GM19468 (cell line): ENCODE results near the gene WWOX.
"Not testable (repeated sequence)": the region's sequence is repeated elsewhere in the genome, so short reads cannot be mapped to it uniquely, and the experiment has no call there.

Source experiments
- ATAC-seq: cut with Tn5 transposase; IDR thresholded peaks from one replicate; pipeline ENCODE4 v1.9.1; 2021; ENCODE audit warnings: mild to moderate bottlenecking, moderate library complexity, moderate number of reproducible peaks; ENCODE audit not compliant: unreplicated experiment; ENCODE audit errors: extremely low read depth

Gene WWOX

DNA sequence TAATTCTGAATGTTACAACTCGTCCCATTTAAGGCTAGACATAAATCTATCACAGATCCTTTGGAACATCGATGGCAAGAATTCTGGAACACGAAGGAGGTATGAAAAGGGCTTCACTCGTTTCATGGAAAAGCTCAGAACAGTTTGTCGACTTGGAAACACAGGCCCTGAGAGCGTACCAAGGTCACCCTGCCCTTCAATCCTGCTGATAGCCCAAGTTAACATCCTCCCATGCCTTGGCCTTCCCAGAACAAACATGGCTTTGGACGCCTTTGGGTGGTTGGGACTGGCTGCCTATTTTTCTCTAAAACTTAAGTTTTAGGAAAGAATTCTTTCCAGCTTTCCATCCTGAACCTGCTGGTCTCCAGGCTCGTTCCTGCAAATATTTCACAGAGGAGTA is 1105.0 kb downstream of the WWOX start:
- no peak for ATAC-seq

DNA sequence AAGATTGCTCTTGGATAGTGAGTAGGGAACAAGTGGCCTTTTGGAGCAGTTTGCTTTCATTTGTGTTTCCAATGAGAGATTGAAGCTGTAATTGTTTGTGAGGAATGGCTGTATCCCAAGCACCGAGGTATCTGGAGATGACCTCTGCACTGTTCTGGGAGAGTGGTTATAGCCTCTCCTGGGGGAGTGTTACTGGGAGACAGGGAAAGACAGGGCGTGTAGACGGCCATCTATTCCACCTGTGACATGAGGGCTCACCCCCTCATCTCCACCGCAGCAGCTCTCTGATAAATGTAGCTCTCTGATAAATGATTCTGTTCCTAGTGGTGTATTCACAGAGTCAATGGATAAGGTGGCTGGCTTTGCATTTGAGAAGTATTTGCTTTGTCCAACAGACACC is 1107.4 kb downstream of the WWOX start:
- no peak for ATAC-seq

DNA sequence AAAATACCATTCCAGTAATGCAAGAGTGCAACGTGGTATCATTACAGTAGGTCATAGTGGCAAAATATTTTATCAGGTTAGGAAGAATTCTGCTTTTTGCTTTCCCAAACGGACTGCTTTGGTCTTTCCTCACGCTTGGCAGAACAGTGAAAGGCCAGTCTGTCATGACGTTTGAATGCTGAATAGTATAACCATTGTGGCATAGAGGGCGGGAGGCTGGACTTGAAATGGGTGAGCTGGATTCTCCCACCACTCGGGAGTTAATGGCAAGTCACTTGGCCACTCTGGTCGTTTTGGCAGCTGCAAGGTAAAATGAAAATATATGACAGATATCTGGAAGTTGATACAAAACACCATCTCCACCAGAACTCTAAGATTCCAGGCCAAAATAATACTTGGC is 1109.9 kb downstream of the WWOX start:
- ATAC-seq: no peak

DNA sequence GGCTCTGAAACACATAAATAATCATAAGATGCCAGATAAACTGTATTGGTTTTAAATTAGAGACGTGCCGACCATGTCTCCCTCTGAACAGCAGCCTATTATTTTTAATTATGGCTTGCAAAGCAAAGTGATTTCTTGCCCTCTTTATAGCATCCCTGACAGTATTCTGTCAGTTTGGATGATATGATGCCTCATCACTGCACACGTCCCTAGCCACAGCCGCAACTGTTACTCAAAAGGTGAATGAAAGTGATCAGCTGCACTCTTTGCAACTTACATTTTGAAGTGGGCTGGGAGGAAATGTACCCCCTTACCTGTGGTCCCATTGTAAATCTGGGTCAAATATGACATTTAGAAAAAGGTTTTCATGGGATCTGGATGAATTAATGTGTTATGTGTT is 1111.2 kb downstream of the WWOX start:
- ATAC-seq: no peak

DNA sequence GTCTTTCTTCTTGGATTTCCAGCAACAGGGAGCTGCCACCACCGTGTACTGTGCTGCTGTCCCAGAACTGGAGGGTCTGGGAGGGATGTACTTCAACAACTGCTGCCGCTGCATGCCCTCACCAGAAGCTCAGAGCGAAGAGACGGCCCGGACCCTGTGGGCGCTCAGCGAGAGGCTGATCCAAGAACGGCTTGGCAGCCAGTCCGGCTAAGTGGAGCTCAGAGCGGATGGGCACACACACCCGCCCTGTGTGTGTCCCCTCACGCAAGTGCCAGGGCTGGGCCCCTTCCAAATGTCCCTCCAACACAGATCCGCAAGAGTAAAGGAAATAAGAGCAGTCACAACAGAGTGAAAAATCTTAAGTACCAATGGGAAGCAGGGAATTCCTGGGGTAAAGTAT is 1112.1 kb downstream of the WWOX start:
- ATAC-seq: no peak

DNA sequence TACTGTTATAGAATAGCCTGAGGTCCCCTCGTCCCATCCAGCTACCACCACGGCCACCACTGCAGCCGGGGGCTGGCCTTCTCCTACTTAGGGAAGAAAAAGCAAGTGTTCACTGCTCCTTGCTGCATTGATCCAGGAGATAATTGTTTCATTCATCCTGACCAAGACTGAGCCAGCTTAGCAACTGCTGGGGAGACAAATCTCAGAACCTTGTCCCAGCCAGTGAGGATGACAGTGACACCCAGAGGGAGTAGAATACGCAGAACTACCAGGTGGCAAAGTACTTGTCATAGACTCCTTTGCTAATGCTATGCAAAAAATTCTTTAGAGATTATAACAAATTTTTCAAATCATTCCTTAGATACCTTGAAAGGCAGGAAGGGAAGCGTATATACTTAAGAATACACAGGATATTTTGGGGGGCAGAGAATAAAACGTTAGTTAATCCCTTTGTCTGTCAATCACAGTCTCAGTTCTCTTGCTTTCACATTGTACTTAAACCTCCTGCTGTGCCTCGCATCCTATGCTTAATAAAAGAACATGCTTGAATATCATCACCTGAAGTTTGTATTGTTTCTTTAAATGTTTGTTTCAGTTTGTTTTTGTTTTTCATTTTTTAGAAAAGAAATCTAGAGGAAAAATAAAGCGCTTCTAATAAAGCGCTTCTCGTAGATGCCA is 1112.8 kb downstream of the WWOX start:
- ATAC-seq: no peak

DNA sequence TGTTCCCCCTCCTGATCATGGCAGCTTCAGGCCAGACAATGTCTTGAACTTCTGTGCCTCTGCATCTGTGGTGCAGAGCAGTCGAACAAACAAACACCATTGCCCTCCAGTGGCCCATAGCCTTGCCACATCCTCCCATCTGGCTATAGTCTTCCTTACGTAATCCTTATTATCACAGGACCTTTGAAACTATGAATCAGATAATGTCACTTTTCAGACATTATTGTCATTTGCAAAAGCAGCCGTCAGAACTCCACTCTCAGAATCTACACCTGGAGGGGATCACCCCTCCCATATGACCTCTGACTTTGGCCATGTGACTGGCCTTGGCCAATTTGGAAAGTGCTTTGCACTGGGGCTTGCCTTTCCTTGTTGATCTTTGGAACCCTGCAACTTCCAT is 1113.8 kb downstream of the WWOX start:
- ATAC-seq: no peak

DNA sequence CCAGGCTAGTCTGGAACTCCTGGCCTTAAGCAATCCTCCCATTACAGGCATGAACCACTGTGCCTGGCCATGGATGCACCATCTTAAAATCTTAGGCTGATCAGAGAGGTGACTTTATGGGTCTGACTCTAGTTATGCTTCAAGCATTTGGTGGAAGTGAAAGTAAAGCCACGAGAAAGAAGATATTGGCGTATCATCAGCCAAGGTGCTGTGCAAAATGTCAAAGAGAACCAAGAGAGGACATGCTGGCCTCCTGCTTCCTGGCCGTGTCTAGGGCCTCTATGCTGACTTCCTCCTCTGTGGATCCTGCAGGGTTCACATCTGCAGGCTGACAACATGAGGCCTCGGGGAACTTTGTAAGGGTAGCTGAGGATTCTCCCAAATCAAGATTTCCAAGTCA is 1115.8 kb downstream of the WWOX start:
- ATAC-seq: no peak

DNA sequence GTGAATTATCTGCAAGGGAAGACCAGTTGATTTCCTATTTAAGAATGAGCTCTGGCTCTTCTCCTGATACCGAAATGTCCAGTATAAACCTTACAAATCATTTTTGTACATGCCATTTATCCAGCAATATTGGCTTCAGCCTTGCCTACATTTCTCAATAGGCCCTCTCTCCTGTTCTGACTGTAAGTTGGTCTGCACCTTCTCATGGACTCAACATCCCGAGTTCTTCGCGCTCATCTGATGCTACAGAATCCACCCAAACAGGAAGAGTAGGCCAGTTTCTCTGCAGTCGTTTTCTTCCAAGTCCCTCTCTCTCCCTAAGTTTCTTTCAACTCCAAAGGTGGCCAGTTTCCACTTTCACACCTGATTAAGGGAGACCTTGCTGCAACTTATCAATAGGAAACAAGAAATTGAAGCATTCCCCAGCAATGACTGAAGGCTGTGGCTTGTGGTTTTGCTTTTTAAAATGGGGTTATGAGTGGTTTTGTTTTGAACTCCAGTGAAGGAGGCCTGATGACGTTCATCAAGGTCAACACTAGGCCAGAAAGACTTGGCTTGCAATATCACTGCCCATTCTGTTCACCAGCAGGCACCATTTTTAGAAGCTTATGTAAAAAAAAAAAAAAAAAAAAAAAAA is 1118.0 kb downstream of the WWOX start:
- no peak for ATAC-seq

DNA sequence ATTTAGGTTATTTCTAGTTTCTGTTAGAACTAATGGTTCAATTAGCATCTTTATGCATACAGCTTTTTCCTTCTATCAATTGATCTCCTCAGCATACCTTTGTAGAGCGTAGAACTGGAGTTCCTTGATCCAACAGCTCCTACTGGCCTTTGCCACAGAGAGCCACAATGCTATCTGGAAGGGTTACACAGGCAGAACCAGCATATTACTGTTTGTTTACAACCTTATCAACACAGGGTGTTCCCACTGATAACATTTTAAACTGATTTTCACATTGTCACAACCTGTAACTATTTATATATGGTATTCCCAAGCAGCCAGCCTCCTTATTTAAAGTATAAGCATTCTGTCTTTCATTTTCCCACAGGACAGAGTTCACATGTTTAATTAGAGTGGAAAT is 1118.9 kb downstream of the WWOX start:
- no peak for ATAC-seq

DNA sequence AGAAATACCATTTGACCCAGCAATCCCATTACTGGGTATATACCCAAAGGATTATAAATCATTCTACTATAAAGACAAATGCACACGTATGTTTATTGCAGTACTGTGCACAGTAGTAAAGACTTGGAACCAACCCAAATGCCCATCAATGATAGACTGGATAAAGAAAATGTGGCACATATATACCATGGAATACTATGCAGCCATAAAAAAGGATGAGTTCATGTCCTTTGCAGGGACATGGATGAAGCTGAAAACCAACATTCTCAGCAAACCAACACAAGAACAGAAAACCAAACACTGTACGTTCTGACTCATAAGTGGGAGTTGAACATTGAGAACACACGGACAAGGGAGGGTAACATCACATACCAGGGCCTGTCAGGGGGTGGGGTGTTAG is 1126.5 kb downstream of the WWOX start:
- not testable (repeated sequence) for ATAC-seq

DNA sequence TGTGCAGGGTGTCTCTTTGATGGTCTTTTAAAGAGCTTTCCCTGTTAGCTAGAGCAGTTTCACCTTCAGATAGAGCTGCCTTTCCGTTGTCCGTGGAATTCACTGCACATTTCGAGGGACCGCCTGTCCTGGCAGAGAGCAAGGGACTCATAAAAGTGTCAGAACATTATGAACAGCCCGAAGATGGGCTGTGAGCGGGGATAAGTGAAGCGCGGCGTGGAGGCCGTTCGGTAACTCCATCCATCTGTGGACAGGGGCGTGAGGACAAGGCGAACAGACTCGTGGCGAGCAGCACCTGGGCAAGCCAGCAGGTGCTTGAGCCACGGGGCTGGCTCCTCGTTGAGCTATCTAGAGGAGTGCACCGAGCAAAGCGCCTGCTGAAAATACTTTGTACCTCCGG is 1129.9 kb downstream of the WWOX start:
- ATAC-seq: no peak

DNA sequence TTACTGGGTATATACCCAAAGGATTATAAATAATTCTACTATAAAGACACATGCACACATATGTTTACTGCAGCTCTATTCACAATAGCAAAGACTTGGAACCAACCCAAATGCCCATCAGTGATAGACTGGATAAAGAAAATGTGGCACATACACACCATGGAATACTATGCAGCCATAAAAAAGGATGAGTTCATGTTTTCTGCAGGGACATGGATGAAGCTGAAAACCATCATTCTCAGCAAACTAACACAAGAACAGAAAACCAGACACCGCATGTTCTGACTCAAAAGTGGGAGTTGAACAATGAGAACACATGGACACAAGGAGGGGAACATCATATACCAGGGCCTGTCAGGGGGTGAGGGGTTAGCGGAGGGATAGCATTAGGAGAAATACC is 1146.2 kb downstream of the WWOX start:
- ATAC-seq: not testable (repeated sequence)

DNA sequence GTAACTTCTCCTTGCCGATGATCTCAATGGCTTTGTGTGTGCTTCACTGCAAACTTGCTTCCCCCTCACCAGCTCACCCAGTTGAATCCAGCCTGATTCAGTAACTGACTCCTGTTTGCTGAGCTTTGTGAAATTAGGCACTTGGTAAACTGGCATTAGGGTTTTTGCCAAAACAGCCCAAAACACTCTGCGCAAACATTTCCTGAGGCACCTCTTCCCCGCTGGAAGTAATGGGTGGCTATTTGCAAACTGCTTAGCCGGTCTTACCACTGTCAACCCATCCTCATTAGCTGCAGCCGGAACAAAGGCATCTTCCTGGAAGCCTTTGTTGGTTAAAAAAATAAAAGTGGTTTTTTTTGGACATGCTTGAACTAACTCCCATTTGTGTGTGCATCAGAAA is 1147.9 kb downstream of the WWOX start:
- no peak for ATAC-seq

DNA sequence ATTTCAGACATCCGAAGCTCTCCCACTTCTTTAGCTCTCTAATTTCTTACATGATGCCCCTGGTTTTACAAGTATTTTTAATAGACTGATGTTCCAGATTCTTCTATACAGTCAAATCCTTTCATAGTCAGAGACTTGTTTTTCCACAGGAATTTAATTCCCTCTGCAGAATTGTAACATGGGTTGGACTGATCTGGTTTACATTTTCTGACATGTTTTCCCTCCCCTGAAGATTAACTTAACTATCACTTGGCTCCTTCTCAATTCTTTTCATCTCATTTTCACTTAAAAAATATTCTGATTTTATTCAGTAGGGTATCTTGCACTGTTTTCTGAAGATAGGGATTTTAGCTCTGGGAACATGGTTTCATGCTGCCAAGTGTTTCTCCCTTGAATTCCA is 1148.9 kb downstream of the WWOX start:
- ATAC-seq: no peak

DNA sequence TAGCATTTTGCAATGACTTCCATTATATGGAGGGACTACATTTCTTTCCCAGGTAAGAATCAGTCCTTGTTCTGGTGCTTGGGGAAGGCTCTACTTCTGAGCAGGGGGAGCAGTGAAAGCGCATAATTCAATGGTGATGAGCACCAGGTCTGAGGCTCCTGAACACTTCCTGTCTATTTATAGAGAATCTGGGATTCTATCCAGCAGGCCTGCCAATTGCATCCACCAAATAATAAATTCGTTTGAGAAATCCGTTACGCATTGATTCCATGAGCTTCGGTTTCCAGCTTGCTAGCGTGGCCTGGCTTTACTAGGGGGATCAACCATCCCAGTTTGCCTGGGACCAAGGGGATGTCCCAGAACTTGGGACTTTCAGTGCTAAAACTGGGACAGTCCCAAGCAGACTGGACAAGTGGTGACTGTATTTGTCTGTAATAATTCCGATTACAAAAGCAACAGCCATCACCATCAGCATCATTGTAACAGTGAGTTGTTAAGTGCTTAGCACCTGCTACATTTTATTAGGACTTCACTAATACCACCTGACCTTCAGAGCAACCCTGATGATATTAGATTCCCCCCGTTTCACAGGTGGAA is 1151.1 kb downstream of the WWOX start:
- ATAC-seq: no peak

DNA sequence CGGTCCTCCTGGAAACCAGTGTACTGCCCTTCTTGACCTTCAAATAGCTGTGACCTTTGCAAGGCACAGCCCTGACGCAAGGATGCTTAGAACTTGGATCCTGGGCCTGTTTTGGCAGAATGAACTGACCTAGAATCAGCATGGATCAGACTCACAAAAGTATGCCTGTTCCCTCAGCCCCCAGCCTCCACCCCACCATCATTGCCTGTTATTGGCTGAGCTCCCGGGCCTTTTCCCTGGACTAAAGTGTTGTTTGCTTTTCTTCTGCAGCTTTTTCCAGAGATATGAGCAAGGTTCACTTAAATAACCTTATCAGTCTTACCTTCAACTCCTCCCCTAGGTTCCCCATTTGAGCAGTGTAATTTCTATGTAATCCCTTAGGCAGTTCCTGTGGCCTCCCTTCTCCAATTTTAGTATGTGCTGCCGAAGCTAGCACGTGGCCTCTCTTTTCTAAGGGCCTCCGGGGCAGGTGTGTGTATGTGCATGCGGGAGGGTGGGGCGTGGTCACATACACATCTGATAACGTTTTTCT is 1153.7 kb downstream of the WWOX start:
- ATAC-seq: no peak

DNA sequence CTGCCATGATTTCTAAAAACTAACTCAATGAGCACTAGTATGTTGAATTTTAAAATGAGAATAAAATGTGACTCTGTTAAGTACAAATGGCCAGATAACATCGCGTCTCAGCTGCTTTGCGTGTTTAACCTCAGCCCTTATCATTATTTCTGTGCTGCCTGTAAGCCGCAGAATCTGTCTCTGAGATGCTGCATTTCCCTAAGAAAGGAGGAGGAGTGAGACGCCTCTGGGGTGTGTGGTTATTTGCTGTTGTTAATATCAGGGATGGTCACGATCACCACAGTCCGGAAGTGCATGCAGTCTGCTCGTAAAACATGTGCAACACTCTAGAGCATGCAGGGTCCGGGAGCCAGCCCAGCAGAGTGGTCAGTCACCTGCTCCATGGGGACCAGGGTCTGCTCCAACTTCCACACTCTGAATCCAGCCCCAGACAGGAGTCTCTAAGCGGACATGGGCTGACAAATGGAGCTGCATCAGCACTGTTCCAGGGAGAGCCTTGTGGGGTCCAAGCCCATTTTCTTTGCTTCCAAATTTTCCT is 1158.6 kb downstream of the WWOX start:
- ATAC-seq: no peak

DNA sequence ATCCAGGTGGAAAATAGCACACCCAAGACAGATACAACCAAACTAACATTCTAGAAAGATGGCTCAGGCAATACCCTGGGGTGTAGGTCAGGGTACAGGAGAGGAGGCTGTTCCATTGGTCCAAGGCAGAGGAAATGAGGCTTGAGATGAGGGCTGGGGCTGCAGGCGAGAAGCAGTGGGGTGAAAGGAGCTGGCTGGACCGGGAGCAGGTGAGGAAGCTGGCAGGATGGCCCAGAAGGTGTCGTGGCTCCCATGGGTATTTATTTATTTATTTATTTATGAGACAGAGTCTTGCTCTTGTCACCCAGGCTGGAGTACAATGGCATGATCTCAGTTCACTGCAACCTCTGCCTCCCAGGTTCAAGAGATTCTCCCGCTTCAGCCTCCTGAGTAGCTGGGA is 1161.4 kb downstream of the WWOX start:
- ATAC-seq: not testable (repeated sequence)

DNA sequence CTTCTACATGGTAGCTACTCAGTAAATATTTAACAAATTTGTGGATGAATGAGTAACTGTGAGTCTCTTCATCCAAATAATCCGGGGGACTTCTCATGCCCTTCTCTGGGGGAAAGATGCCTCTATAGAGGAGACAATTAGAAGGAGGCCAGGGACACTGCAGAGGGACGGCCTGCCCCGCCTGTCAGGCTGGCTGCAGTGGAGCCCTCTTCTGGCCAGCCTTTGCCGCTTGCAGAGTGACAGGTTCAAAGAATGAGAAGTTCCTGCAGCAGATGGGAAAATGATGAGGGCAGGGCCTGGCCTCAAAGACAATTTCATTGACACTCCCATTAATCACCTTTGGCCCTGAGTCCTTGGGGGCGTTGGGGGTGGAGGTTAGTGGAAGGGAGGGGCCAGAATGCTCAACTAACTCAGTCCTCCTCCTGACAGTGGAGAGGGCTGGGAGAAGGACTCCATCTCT is 1162.1 kb downstream of the WWOX start:
- ATAC-seq: no peak

DNA sequence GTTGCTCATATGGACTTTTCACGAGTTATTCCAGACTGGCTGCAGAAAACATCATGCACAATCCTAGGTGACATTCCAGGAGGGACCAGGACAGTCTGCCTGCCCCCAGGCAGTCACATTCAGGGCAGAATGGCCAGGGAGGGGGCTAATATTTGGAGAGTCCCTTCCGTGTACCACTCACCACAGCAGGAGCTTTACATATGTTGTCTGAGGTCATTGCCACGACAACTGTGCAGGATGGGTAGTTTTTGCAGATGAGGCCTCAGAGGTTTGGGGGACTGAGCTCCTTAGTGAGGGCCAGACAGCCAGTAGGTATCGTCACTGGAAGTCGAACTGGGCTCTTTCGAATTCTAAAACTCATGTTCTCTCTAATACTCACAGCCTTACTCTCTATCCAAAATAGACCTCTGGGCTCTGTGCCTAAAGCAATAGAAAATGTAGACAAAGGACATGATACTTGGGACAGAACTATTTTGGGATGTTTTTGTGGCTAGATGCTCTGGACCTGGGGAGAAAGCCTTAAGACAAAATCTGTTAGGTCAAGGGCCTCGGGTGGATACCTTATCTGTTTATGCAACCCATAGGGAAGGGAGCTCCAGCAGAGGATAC is 1162.6 kb downstream of the WWOX start:
- no peak for ATAC-seq
